GM12878 (cell line): ENCODE measurements around the gene NLRP9. TPM values are rescaled to one million over a fixed set of nuclear protein-coding genes. Genes with fewer than 3 reads are reported as not detected.

Source experiments
- ATAC-seq: fragments of 200-7000 bp; cut with Tn5 transposase; 3 replicates; pipeline ENCODE4 v1.9.1; 2020; ENCODE audit warnings: mild to moderate bottlenecking, moderate library complexity
- BruUV-seq: library from RNA; stranded (reverse); fragments of 400-500 nt; replicated peaks from 2 replicates; lab custom pipeline; 2021; lab: Mats Ljungman, UMichigan
- CTCF ChIA-PET: fragments of 300-600 bp; sonication (Branson Sonifier 250); formaldehyde crosslinking; extraction: SDS; loops from one replicate; lab custom pipeline; 2021; ENCODE audit warnings: inconsistent platforms; lab: Yijun Ruan, JAX
- POLR2A ChIA-PET: fragments of 350-600 bp; formaldehyde crosslinking; extraction: SDS; loops from one replicate; lab custom pipeline; 2021; ENCODE audit warnings: inconsistent platforms; lab: Charles Lee
- RAD21 ChIA-PET: fragments of 300-600 bp; sonication (Branson Sonifier 250); formaldehyde crosslinking; loops from one replicate; lab custom pipeline; 2023; ENCODE audit warnings: antibody characterized with exemption; ENCODE audit not compliant: unreplicated experiment; lab: Charles Lee
- SMC1A ChIA-PET: fragments of 300-600 bp; sonication (Branson Sonifier 250); formaldehyde crosslinking; loops from one replicate; lab custom pipeline; 2023; ENCODE audit not compliant: unreplicated experiment, uncharacterized antibody; lab: Charles Lee
- DNase-seq: peaks from one replicate; pipeline ENCODE4 v3.0.0-alpha.2; 2011; ENCODE audit warnings: low read depth, low spot score
- FAIRE-seq: peaks from 3 replicates; lab custom pipeline; 2011; peaks lifted over from hg19 to GRCh38; lab: Jason Lieb, UNC
- H2AFZ ChIP-seq: 2 replicates; pipeline ENCODE4 v1.6.0; 2011; ENCODE audit warnings: low read depth, low read length, control low read depth; ENCODE audit not compliant: control insufficient read depth
- H3K27ac ChIP-seq: 2 replicates; pipeline ENCODE4 v1.5.1; 2011; ENCODE audit warnings: control low read depth; ENCODE audit not compliant: control insufficient read depth, insufficient read depth
- H3K27me3 ChIP-seq, 2 experiments: replicated peaks in 1 of 2; 2 replicates each; pipeline versions ENCODE4 v1.6.0 to v1.6.1; 2011; ENCODE audit warnings: low read length in 1 of 2; ENCODE audit not compliant: control insufficient read depth in 2 of 2, insufficient read depth in 2 of 2
- H3K36me3 ChIP-seq, 2 experiments: 2 replicates each; pipeline ENCODE4 v1.5.1; 2011; ENCODE audit warnings: low read length in 1 of 2; ENCODE audit not compliant: control insufficient read depth in 2 of 2, insufficient read depth in 2 of 2
- H3K4me1 ChIP-seq: 2 replicates; pipeline ENCODE4 v1.6.1; 2011; ENCODE audit warnings: mild to moderate bottlenecking, low read length, moderate library complexity, mixed read lengths; ENCODE audit not compliant: control insufficient read depth, insufficient read depth
- H3K4me2 ChIP-seq: 2 replicates; pipeline ENCODE4 v1.6.0; 2011; ENCODE audit warnings: control low read depth; ENCODE audit not compliant: control insufficient read depth, insufficient read depth
- H3K4me3 ChIP-seq: fragments of 200-600 bp; sonication (generic); 2 replicates; pipeline ENCODE4 v1.5.1; 2016
- H3K79me2 ChIP-seq: 2 replicates; pipeline ENCODE4 v1.6.0; 2011; ENCODE audit warnings: low read length; ENCODE audit not compliant: control insufficient read depth, insufficient read depth
- H3K9ac ChIP-seq: 2 replicates; pipeline ENCODE4 v1.8.0; 2011; ENCODE audit warnings: low read length, control low read depth, mixed read lengths; ENCODE audit not compliant: control insufficient read depth, insufficient read depth
- H3K9me3 ChIP-seq: replicated peaks from 3 replicates; pipeline ENCODE4 v1.5.1; 2011; ENCODE audit warnings: mild to moderate bottlenecking, low read length; ENCODE audit not compliant: control insufficient read depth, insufficient read depth
- H4K20me1 ChIP-seq: 2 replicates; pipeline ENCODE4 v1.6.0; 2011; ENCODE audit not compliant: control insufficient read depth, insufficient read depth
- SP1 ChIP-seq: IDR thresholded peaks from one replicate; pipeline ENCODE4 v1.6.1; 2011; ENCODE audit warnings: low read depth, low read length
- TARDBP ChIP-seq: IDR thresholded peaks from 2 replicates; pipeline ENCODE4 v1.6.1; 2016; ENCODE audit warnings: borderline replicate concordance
- ZBTB33 ChIP-seq: fragments of 450-650 bp; IDR thresholded peaks from 2 replicates; pipeline ENCODE4 v1.6.1; 2017; ENCODE audit warnings: mild to moderate bottlenecking
- ZNF384 ChIP-seq: IDR thresholded peaks from 2 replicates; pipeline ENCODE4 v1.6.1; 2012; ENCODE audit warnings: low read depth, mild to moderate bottlenecking, low read length, improper control_type of control experiment, borderline replicate concordance
- whole genome bisulfite sequencing: methylation state at CpG from one replicate; pipeline ENCODE4 v1.1.6; 2016; ENCODE audit warnings: low lambda C conversion rate; ENCODE audit not compliant: insufficient replicate concordance, insufficient coverage; ENCODE audit errors: missing lambda C conversion rate; 5-methylcytosine and 5-hydroxymethylcytosine counted together
- in situ Hi-C: fragments of 300-500 bp; cut with MboI; formaldehyde crosslinking; loops from 9 replicates; pipeline ENCODE4 v1.14.3; 2018; ENCODE audit warnings: mixed read lengths
- intact Hi-C: fragments of 100-400 bp; cut with micrococcal nuclease; formaldehyde crosslinking; loops from one replicate; pipeline ENCODE4 v1.14.2; 2022; ENCODE audit not compliant: unreplicated experiment
- polyA plus RNA-seq, 11 experiments: library from polyadenylated mRNA; depleted of rRNA in 4 of 11; unstranded in 6 of 11; stranded (reverse) in 5 of 11; fragments of >200 nt; fragmentation: Nextera tagmentation in 4 of 11; fragmentation: Illumina TruSeq in 1 of 11; extraction: Ambion mirVana in 4 of 11; extraction: Trizol in 1 of 11; gene quantifications; 1 replicate in 1 of 11; 2 replicates in 10 of 11; pipeline versions ENCODE4 v1.2.1 to v1.2.3, GENCODE V29; 2011 to 2016; ENCODE audit warnings: inconsistent platforms in 2 of 11, missing spikeins in 2 of 11, low read depth in 1 of 11
- total RNA-seq, 4 experiments: library from RNA; depleted of rRNA in 3 of 4; stranded (reverse); fragments of >200 nt in 3 of 4; fragmentation: Illumina TruSeq in 1 of 4; extraction: Trizol in 1 of 4; gene quantifications; 2 replicates each; pipeline versions ENCODE4 v1.2.1 to v1.2.3, GENCODE V29; 2013 to 2021

The NLRP9 gene
- total and polyA plus RNA-seq, 10 of the 15 experiments (the other 5 are each of a cell fraction or from before 2014, with no cell fraction given): not detected

- peak; percentile 90 for TF ChIP-seq ZBTB33
- TF ChIP-seq TARDBP: no peak
- TF ChIP-seq, all 136 proteins: peak for 4
Observed at GRCh38 chr19:55703790-55704215, 34.4 kb downstream of the NLRP9 start (continued).

- H3K4me2 ChIP-seq: no peak overlapping the region
- no peak for FAIRE-seq
- no peaks in the 10 kb centered on the region for H4K20me1 ChIP-seq
- H3K9me3 ChIP-seq: no peaks in the 10 kb centered on the region
- H3K79me2 ChIP-seq: no peaks in the 10 kb centered on the region
- SMC1A ChIA-PET: no interaction called here
- ATAC-seq: no peak
- no peak overlapping the region for H3K27ac ChIP-seq
- no TSS peak for BruUV-seq
- no peak overlapping the region for H3K4me3 ChIP-seq
- POLR2A ChIA-PET: no interaction called here
- no peaks in the 10 kb centered on the region for H3K27me3 ChIP-seq
- H3K36me3 ChIP-seq: peaks cover 2 to 3% of the 10 kb centered on the region in 2 experiments; a peak in 2 of 4 replicates
- WGBS: 91% methylated on average over 13 of the region's 13 CpGs
- H3K9ac ChIP-seq: no peak overlapping the region
- in situ Hi-C loops: no loop called here
- TF ChIP-seq SP1: no peak
- no peak for TF ChIP-seq ZNF384
- TF ChIP-seq, all 136 proteins: peak for 0
- CTCF ChIA-PET: no interaction called here
- DNase-seq: no peak
- Histone ChIP-seq H2AFZ (no peak overlapping the region), H3K4me1 (no peaks in the 10 kb centered on the region)
- intact Hi-C loops: no loop called here
- RAD21 ChIA-PET: no interaction called here
Observed at GRCh38 chr19:55702131-55702627, 36.0 kb downstream of the NLRP9 start.
